Measurements from ENCODE around the gene NDRG4. TPM values are rescaled to one million over a fixed set of nuclear protein-coding genes. Genes with fewer than 3 reads are reported as not detected.

The NDRG4 gene
- total RNA-seq, 1 experiment from 2014 or later = not detected

DNA sequence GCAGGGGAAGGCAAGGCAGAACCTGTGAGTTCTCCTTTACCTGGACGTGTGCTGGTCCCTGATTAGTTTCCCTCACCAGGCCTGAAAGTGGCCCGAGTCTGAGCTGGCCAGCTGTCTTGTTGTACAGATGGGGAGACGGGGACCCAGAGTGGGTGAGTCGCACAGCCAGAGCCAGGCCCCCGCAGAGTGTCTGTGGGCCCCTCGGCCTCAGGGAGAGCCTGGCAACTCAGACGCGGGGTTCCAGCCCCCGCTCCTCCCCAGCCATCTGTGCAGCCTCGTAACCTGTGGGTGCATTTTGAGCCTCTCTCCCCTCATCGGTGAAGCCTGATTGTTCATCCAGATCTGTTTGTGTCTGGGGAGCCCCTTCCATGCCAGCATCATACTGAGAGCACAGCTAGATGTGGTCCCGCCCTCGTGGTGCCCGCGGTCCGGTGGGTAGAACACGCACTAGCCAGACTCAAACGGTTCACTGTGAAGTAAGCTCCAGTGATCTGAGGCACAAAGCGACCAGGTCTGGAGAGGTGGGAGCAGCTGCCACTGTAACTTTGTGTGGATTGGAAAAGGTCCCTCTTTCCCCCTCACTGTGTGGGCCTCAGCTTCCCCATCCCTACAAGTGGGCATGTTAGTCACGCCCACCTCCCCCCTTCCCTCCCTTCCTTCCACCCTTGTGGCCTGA is 6.0 kb upstream of the NDRG4 start:
- Mint-ChIP-seq H3K9me3 (ENCODE audit: unreplicated experiment) (no peaks in the 10 kb centered on the region), H3K36me3 (ENCODE audit: insufficient read depth, unreplicated experiment) (peaks cover 5% of the 10 kb centered on the region), H3K4me1 (ENCODE audit: insufficient read depth, unreplicated experiment) (no peaks in the 10 kb centered on the region), H3K27ac (ENCODE audit: low read depth, unreplicated experiment) (no peak overlapping the region), H3K27me3 (ENCODE audit: insufficient read depth, unreplicated experiment) (no peaks in the 10 kb centered on the region), H3K4me3 (ENCODE audit: unreplicated experiment) (no peak overlapping the region)
- TF ChIP-seq, protein P1, sequence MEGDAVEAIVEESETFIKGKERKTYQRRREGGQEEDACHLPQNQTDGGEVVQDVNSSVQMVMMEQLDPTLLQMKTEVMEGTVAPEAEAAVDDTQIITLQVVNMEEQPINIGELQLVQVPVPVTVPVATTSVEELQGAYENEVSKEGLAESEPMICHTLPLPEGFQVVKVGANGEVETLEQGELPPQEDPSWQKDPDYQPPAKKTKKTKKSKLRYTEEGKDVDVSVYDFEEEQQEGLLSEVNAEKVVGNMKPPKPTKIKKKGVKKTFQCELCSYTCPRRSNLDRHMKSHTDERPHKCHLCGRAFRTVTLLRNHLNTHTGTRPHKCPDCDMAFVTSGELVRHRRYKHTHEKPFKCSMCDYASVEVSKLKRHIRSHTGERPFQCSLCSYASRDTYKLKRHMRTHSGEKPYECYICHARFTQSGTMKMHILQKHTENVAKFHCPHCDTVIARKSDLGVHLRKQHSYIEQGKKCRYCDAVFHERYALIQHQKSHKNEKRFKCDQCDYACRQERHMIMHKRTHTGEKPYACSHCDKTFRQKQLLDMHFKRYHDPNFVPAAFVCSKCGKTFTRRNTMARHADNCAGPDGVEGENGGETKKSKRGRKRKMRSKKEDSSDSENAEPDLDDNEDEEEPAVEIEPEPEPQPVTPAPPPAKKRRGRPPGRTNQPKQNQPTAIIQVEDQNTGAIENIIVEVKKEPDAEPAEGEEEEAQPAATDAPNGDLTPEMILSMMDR (IDR thresholded peaks at IDR 0.05; ENCODE audit: unreplicated experiment) = no peak
- no peak for DNase-seq (ENCODE audit: unreplicated experiment)
- no TSS peak for BruUV-seq (replicated peaks)
- ChIA-PET POLR2A (no interaction called here), CTCF (interaction anchor here (0.5 to 6.6 kb wide), 6 partner anchors 8 to 261 kb away, joined by 3 to 72 read pairs (median 5); no protein-coding TSS in a partner anchor)
- intact Hi-C loops (cut with micrococcal nuclease) = no loop called here

DNA sequence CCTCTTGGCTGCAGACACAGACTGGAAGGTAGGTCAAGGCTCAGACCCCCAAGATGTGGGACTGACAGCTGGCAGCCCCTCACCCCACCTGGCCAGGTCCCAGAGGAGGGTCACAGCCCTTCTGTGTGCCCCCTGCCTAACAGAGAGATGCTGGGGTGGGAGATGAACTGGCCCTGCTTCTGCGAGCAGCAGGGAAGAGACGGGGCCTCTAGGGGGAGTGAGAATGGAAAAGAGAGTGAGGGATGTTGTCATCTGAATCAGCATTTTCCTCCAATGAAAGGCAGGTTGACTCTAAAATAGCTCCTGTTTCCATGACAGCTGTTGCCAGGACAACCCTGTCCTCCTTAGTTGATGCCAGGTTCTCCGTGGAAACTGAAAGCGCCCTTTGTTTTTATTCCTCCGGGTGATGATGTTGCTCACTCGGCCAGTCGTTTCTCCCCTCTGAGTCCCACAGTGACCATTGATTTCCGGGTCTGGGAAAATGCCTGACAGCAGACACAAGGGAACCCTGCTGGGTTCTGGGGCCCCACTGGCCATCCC is 4.9 kb upstream of the NDRG4 start:
- no TSS peak for BruUV-seq (replicated peaks)
- Mint-ChIP-seq H3K4me3 (ENCODE audit: unreplicated experiment) (no peak overlapping the region), H3K9me3 (ENCODE audit: unreplicated experiment) (no peaks in the 10 kb centered on the region), H3K36me3 (ENCODE audit: insufficient read depth, unreplicated experiment) (peaks cover 5% of the 10 kb centered on the region), H3K4me1 (ENCODE audit: insufficient read depth, unreplicated experiment) (no peaks in the 10 kb centered on the region), H3K27ac (ENCODE audit: low read depth, unreplicated experiment) (no peak overlapping the region), H3K27me3 (ENCODE audit: insufficient read depth, unreplicated experiment) (no peaks in the 10 kb centered on the region)
- DNase-seq (ENCODE audit: unreplicated experiment) = peak; percentile 86
- ChIA-PET CTCF (interaction anchor here (0.6 to 6.6 kb wide), 13 partner anchors 9 to 233 kb away, joined by 3 to 72 read pairs (median 3); partner anchors contain the start of gene SLC38A7), POLR2A (interaction anchor here (0.6 kb wide), 1 partner anchor 158 kb away, joined by 3 read pairs; no protein-coding TSS in a partner anchor)
- intact Hi-C loops (cut with micrococcal nuclease) = loop anchor here (5.0 kb wide), 1 partner anchor 167 kb away; no protein-coding TSS in a partner anchor
- TF ChIP-seq, protein P1 (IDR thresholded peaks at IDR 0.05; ENCODE audit: unreplicated experiment) = peak; percentile 42

DNA sequence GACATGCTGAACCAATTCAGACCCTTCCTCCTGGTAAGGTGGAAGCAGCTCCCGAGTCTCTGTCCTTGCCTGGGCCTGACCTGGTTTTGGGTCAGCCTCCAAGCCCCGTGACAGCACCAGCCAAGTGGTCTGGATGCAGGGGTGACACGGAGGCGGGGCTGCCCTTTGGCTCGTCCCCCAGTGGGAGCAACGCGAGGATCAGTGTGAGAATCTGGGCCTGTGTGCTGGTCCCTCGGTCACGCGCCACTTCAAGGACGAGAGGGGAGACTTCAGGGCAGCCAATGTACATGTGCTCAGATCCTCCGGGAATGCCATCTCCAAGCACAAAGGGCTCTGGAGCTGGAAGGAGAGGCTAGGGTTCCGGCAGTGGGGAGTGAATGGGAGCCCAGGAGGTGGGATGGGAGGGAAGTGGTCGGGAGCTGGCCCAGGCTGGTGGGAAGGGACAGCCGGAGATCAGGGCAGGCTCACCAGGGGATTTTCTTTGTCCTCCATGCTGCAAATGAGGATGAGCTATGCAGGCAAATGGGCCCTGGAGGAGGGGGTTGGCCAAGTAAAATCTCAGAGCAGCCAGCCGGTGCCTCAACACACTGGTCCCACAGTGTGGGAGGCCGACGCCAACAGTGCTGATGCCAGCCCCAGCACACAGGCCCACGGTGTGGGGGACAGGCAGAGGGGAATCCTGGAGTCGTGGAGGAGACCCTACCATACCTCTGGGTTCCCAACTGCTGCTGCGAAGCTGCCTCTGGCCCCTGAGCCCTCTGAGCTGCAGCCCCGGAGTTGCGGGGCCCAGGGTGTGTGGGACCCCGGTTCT is 4.2 kb upstream of the NDRG4 start:
- BruUV-seq (replicated peaks) = no TSS peak
- POLR2A ChIA-PET = interaction anchor here (0.6 kb wide), 2 partner anchors 159 to 175 kb away, joined by 3 read pairs; no protein-coding TSS in a partner anchor
- H3K4me3 Mint-ChIP-seq (ENCODE audit: unreplicated experiment) = no peak overlapping the region

More for the DNA sequence above, 4.2 kb upstream of the NDRG4 start:
- Mint-ChIP-seq H3K36me3 (ENCODE audit: insufficient read depth, unreplicated experiment) (peaks cover 5% of the 10 kb centered on the region), H3K27ac (ENCODE audit: low read depth, unreplicated experiment) (no peak overlapping the region), H3K9me3 (ENCODE audit: unreplicated experiment) (no peaks in the 10 kb centered on the region), H3K4me1 (ENCODE audit: insufficient read depth, unreplicated experiment) (no peaks in the 10 kb centered on the region), H3K27me3 (ENCODE audit: insufficient read depth, unreplicated experiment) (no peaks in the 10 kb centered on the region)
- intact Hi-C loops (cut with micrococcal nuclease) = loop anchor here (5.0 kb wide), 1 partner anchor 167 kb away; no protein-coding TSS in a partner anchor
- CTCF ChIA-PET = interaction anchor here (0.6 to 6.6 kb wide), 15 partner anchors 8 to 233 kb away, joined by 3 to 72 read pairs (median 3); partner anchors contain the start of gene SLC38A7
- TF ChIP-seq, protein P1 (IDR thresholded peaks at IDR 0.05; ENCODE audit: unreplicated experiment) = no peak
- DNase-seq (ENCODE audit: unreplicated experiment) = no peak

Measured in MCF 10A (cell line).